GM23248 (cell line): ENCODE measurements around the gene GNPTG.

Experiments used
- EZH2 ChIP-seq: fragments of 200-600 bp; sonication (generic); IDR thresholded peaks from 2 replicates; pipeline ENCODE4 v1.6.1; 2018; ENCODE audit warnings: antibody characterized with exemption, mild to moderate bottlenecking; ENCODE audit not compliant: insufficient read depth, poor library complexity, severe bottlenecking
- EZH2phosphoT487 ChIP-seq: fragments of 200-600 bp; sonication (generic); IDR thresholded peaks from 2 replicates; pipeline ENCODE4 v1.6.1; 2018; ENCODE audit warnings: antibody characterized with exemption, moderate library complexity, mild to moderate bottlenecking, low read depth; ENCODE audit not compliant: insufficient read depth

GRCh38 chr16:1401061-1401757 is 49.5 kb downstream of the GNPTG start:
- TF ChIP-seq EZH2 = no peak
- TF ChIP-seq EZH2phosphoT487 = no peak
